K562 (cell line): Measurements from ENCODE around the gene TRIP6. TPM values are rescaled to one million over a fixed set of nuclear protein-coding genes. Genes with fewer than 3 reads are reported as not detected.

ENCODE experiments used
- ATAC-seq: fragments of 200-7000 bp; cut with Tn5 transposase; 3 replicates; pipeline ENCODE4 v1.9.1; 2020; ENCODE audit warnings: moderate library complexity
- BruUV-seq: library from RNA; stranded (reverse); fragments of 400-500 nt; replicated peaks from 2 replicates; lab custom pipeline; 2021; lab: Mats Ljungman, UMichigan
- CTCF ChIA-PET: fragments of 300-600 bp; formaldehyde crosslinking; extraction: SDS; loops from one replicate; lab custom pipeline; 2021; ENCODE audit warnings: low intra/inter-chr PET ratio; lab: Yijun Ruan, JAX
- POLR2A ChIA-PET: fragments of 300-600, 350-650 bp; sonication (Branson Sonifier 250); formaldehyde crosslinking; extraction: SDS; loops from one replicate; lab custom pipeline; 2021; ENCODE audit warnings: antibody characterized with exemption, inconsistent platforms; lab: Yijun Ruan, JAX
- DNase-seq, 4 experiments: peaks; one replicate each; pipeline versions ENCODE4 v3.0.0 to v3.0.0-alpha.2; 2011 to 2018; ENCODE audit warnings: low spot score in 3 of 4, mixed read lengths in 3 of 4; ENCODE audit errors: extremely low read depth in 1 of 4
- FAIRE-seq: peaks from 2 replicates; lab custom pipeline; 2011; peaks lifted over from hg19 to GRCh38; lab: Jason Lieb, UNC
- H2AFZ ChIP-seq: 2 replicates; pipeline ENCODE4 v1.6.0; 2011; ENCODE audit warnings: low read depth, low read length, control low read depth, inconsistent platforms
- H3K27ac ChIP-seq: fragments of 200-600 bp; 3 replicates; pipeline ENCODE4 v1.8.0; 2011; ENCODE audit warnings: low read depth, mild to moderate bottlenecking, control low read depth, inconsistent platforms, low read length, moderate library complexity, mixed read lengths; ENCODE audit errors: extremely low read depth
- H3K27me3 ChIP-seq, 2 experiments: fragments of 300-600 bp in 1 of 2; 2 replicates in 1 of 2; 3 replicates in 1 of 2; pipeline versions ENCODE4 v1.6.0 to v1.8.0; 2011; ENCODE audit warnings: inconsistent platforms in 2 of 2, low read length in 2 of 2, mild to moderate bottlenecking in 1 of 2, mixed read lengths in 1 of 2, moderate library complexity in 1 of 2; ENCODE audit not compliant: control insufficient read depth in 2 of 2, insufficient read depth in 2 of 2
- H3K36me3 ChIP-seq: fragments of 300-600 bp; 3 replicates; pipeline ENCODE4 v1.8.0; 2011; ENCODE audit warnings: mild to moderate bottlenecking, low read length, inconsistent platforms; ENCODE audit not compliant: control insufficient read depth, insufficient read depth
- H3K4me1 ChIP-seq, 2 experiments: fragments of 200-600 bp in 1 of 2; replicated peaks in 1 of 2; 2 replicates in 1 of 2; 3 replicates in 1 of 2; pipeline versions ENCODE4 v1.5.1 to v1.8.0; 2011; ENCODE audit warnings: inconsistent platforms in 2 of 2, low read length in 2 of 2, mild to moderate bottlenecking in 1 of 2, mixed read lengths in 1 of 2, moderate library complexity in 1 of 2; ENCODE audit not compliant: control insufficient read depth in 2 of 2, insufficient read depth in 2 of 2
- H3K4me2 ChIP-seq: 2 replicates; pipeline ENCODE4 v1.6.1; 2011; ENCODE audit warnings: low read length, control low read depth, inconsistent platforms, mixed read lengths; ENCODE audit not compliant: insufficient read depth
- H3K4me3 ChIP-seq: fragments of 200-600 bp; sonication (generic), shearing (Covaris generic); 2 replicates; pipeline ENCODE4 v1.5.1; 2016; ENCODE audit warnings: control low read depth, inconsistent platforms
- H3K79me2 ChIP-seq: fragments of 200-600 bp; 3 replicates; pipeline ENCODE4 v1.8.0; 2011; ENCODE audit warnings: low read length, inconsistent platforms; ENCODE audit not compliant: control insufficient read depth, insufficient read depth
- H3K9ac ChIP-seq, 2 experiments: 2 replicates each; pipeline versions ENCODE4 v1.6.0 to v1.6.1; 2011; ENCODE audit warnings: low read depth in 2 of 2, low read length in 2 of 2, control low read depth in 1 of 2, inconsistent platforms in 1 of 2, mild to moderate bottlenecking in 1 of 2, mixed read lengths in 1 of 2; ENCODE audit not compliant: insufficient read depth in 1 of 2
- H3K9me1 ChIP-seq: one replicate; pipeline ENCODE4 v1.6.0; 2011; ENCODE audit warnings: inconsistent platforms, mild to moderate bottlenecking, low read length, moderate library complexity; ENCODE audit not compliant: control insufficient read depth, insufficient read depth
- H3K9me3 ChIP-seq: replicated peaks from 2 replicates; pipeline ENCODE4 v1.5.1; 2011; ENCODE audit warnings: low read depth, low read length, inconsistent platforms; ENCODE audit not compliant: control insufficient read depth, insufficient read depth
- H4K20me1 ChIP-seq: replicated peaks from 2 replicates; pipeline ENCODE4 v1.6.1; 2011; ENCODE audit warnings: low read length, inconsistent platforms, mixed read lengths; ENCODE audit not compliant: control insufficient read depth, insufficient read depth
- KLF6 ChIP-seq: fragments of 250-450 bp; sonication (Bioruptor Pico); IDR thresholded peaks from 2 replicates; pipeline ENCODE4 v1.4.0; 2020; ENCODE audit warnings: mild to moderate bottlenecking, moderate library complexity, borderline replicate concordance
- MTA2 ChIP-seq: fragments of 450-650 bp; IDR thresholded peaks from 2 replicates; pipeline ENCODE4 v1.6.1; 2016; ENCODE audit warnings: low read depth
- PHB2 ChIP-seq: fragments of 450-650 bp; IDR thresholded peaks from 2 replicates; pipeline ENCODE4 v1.6.1; 2017; ENCODE audit warnings: low read depth
- POLR2A ChIP-seq: fragments of 450-650 bp; conservative IDR thresholded peaks from 2 replicates; pipeline ENCODE4 v1.6.1; 2016
- SMAD4 ChIP-seq: fragments of 250-450 bp; sonication (Bioruptor Pico); conservative IDR thresholded peaks from 2 replicates; pipeline ENCODE4 v1.8.0; 2021; ENCODE audit warnings: inconsistent platforms, mild to moderate bottlenecking, moderate library complexity
- ZNF511 ChIP-seq: sonication (generic); formaldehyde crosslinking; IDR thresholded peaks from 2 replicates; pipeline ENCODE4 v1.8.0; 2022; ENCODE audit warnings: mild to moderate bottlenecking, missing genetic modification reagents
- ZNF512 ChIP-seq: IDR thresholded peaks from 2 replicates; pipeline ENCODE4 v1.6.1; 2016; ENCODE audit warnings: missing genetic modification characterization, missing compliant biosample characterization
- WGBS: fragments of 100-300 bp; shearing (Covaris generic); methylation state at CpG from one replicate; pipeline ENCODE4 v1.1.6; 2016; ENCODE audit warnings: low coverage, mixed read lengths; ENCODE audit not compliant: insufficient coverage; ENCODE audit errors: missing lambda C conversion rate; 5-methylcytosine and 5-hydroxymethylcytosine counted together
- in situ Hi-C: fragments of 300-500 bp; cut with MboI; formaldehyde crosslinking; loops from 4 replicates; pipeline ENCODE4 v1.15.0; 2018; ENCODE audit warnings: inconsistent platforms, mixed read lengths
- intact Hi-C: fragments of 100-400 bp; cut with micrococcal nuclease; formaldehyde crosslinking; loops from 2 replicates; pipeline ENCODE4 v1.14.2; 2022
- polyA plus RNA-seq, 8 experiments: library from polyadenylated mRNA; depleted of rRNA in 4 of 8; stranded (reverse) in 5 of 8; unstranded in 3 of 8; fragments of >200 nt; fragmentation: Nextera tagmentation in 2 of 8; fragmentation: Illumina TruSeq in 1 of 8; extraction: Ambion mirVana in 2 of 8; extraction: Trizol in 1 of 8; gene quantifications; 2 replicates each; pipeline versions ENCODE4 v1.2.1 to v1.2.3, GENCODE V29; 2011 to 2014; ENCODE audit warnings: inconsistent platforms in 1 of 8, missing spikeins in 1 of 8
- total RNA-seq, 7 experiments: library from RNA; depleted of rRNA in 6 of 7; stranded (reverse); fragments of >200 nt in 6 of 7; fragmentation: Illumina TruSeq in 2 of 7; extraction: Trizol in 2 of 7; gene quantifications; 2 replicates each; pipeline versions ENCODE4 v1.2.1 to v1.2.3, GENCODE V29; 2011 to 2021; ENCODE audit warnings: low replicate concordance in 1 of 7
- TF ChIP-seq, protein P1 (sequence below), 2 experiments: fragments of 450-650 bp; IDR thresholded peaks; 2 replicates each; pipeline ENCODE4 v1.6.1; 2016
- TF ChIP-seq, protein P2 (sequence below): conservative IDR thresholded peaks from 2 replicates; pipeline ENCODE4 v1.6.1; 2011; ENCODE audit warnings: low read depth, mild to moderate bottlenecking, low read length; ENCODE audit not compliant: control insufficient read depth
- TF ChIP-seq, protein P3 (sequence below): fragments of 250-450 bp; sonication (Bioruptor Pico); IDR thresholded peaks from 2 replicates; pipeline ENCODE4 v1.8.0; 2021; ENCODE audit warnings: moderate library complexity, mild to moderate bottlenecking, inconsistent platforms
- TF ChIP-seq, protein P4 (sequence below), 2 experiments: fragments of 450-650 bp in 1 of 2; IDR thresholded peaks; 2 replicates each; pipeline ENCODE4 v1.6.1; 2011 to 2017; ENCODE audit warnings: low read depth in 2 of 2, antibody characterized with exemption in 1 of 2, borderline replicate concordance in 1 of 2, low read length in 1 of 2, mild to moderate bottlenecking in 1 of 2, mixed read lengths in 1 of 2; ENCODE audit not compliant: control insufficient read depth in 1 of 2

The TRIP6 gene
- total and polyA plus RNA-seq, 9 of the 15 experiments (the other 6 are each of a cell fraction or from before 2014, with no cell fraction given) = 5.9 to 141 (median 54.0) TPM

DNA sequence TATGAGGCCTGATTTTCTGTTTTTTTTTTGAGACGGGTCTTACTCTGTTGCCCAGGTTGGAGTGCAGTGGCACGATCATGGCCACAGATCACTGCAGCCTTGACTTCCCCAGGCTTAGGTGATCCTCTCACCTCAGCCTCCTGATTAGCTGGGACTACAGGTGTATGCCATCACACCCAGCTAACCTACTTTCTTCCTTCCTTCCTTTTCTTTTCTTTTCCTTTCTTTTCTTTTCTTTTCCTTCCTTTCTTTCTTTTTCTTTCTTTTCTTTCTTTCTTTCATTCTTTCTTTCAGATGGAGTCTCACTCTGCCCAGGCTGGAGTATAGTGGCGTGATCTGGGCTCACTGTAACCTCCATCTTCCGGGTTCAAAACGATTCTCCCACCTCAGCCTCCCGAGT, 11.5 kb downstream of the TRIP6 start:
- H3K27me3 ChIP-seq = no peaks in the 10 kb centered on the region
- no peak overlapping the region for H3K4me3 ChIP-seq
- 84% methylated on average over 6 of the region's 6 CpGs for WGBS
- peaks cover 90% of the 10 kb centered on the region for H3K36me3 ChIP-seq
- no peak overlapping the region for H3K9ac ChIP-seq
- ChIA-PET CTCF (no interaction called here), POLR2A (interaction anchor here (0.6 to 6.2 kb wide), 3 partner anchors 9 to 260 kb away, joined by 4 to 144 read pairs (median 6); partner anchors contain the start of genes TRIP6 and UFSP1)
- H3K4me1 ChIP-seq = peaks cover 20 to 48% of the 10 kb centered on the region in 2 experiments; a peak in 4 of 5 replicates
- H3K9me3 ChIP-seq = no peaks in the 10 kb centered on the region
- in situ Hi-C loops = no loop called here
- H4K20me1 ChIP-seq = peaks cover 18% of the 10 kb centered on the region; the same call in 1 of the 2 replicates
- BruUV-seq = no TSS peak
- intact Hi-C loops = no loop called here
- no peak overlapping the region for H2AFZ ChIP-seq
- DNase-seq (no peak), ATAC-seq (no peak), FAIRE-seq (no peak)
- no peak overlapping the region for H3K4me2 ChIP-seq
- peaks cover 82% of the 10 kb centered on the region for H3K79me2 ChIP-seq
- peaks cover 4% of the 10 kb centered on the region for H3K9me1 ChIP-seq
- H3K27ac ChIP-seq = no peak overlapping the region
- TF ChIP-seq ZNF511 (CRISPR knock-in tag) (no peak), PHB2 (0 out of 2 replicates have a peak, but pooled peaks have one; percentile 10), POLR2A (peak; percentile 43; the same call in 1 of the 2 replicates), KLF6 (CRISPR knock-in tag) (no peak), MTA2 (no peak), SMAD4 (CRISPR knock-in tag) (no peak), ZNF512 (tag) (peak; percentile 53; the same call in 1 of the 2 replicates)
- TF ChIP-seq, protein P1, sequence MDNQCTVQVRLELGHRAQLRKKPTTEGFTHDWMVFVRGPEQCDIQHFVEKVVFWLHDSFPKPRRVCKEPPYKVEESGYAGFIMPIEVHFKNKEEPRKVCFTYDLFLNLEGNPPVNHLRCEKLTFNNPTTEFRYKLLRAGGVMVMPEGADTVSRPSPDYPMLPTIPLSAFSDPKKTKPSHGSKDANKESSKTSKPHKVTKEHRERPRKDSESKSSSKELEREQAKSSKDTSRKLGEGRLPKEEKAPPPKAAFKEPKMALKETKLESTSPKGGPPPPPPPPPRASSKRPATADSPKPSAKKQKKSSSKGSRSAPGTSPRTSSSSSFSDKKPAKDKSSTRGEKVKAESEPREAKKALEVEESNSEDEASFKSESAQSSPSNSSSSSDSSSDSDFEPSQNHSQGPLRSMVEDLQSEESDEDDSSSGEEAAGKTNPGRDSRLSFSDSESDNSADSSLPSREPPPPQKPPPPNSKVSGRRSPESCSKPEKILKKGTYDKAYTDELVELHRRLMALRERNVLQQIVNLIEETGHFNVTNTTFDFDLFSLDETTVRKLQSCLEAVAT (IDR thresholded peaks at IDR 0.05) = 0 out of 4 replicates have a peak, but pooled peaks of 1 of the 2 experiments have one; percentile 16
- TF ChIP-seq, protein P2, sequence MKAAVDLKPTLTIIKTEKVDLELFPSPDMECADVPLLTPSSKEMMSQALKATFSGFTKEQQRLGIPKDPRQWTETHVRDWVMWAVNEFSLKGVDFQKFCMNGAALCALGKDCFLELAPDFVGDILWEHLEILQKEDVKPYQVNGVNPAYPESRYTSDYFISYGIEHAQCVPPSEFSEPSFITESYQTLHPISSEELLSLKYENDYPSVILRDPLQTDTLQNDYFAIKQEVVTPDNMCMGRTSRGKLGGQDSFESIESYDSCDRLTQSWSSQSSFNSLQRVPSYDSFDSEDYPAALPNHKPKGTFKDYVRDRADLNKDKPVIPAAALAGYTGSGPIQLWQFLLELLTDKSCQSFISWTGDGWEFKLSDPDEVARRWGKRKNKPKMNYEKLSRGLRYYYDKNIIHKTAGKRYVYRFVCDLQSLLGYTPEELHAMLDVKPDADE = no peak
- TF ChIP-seq, protein P3, sequence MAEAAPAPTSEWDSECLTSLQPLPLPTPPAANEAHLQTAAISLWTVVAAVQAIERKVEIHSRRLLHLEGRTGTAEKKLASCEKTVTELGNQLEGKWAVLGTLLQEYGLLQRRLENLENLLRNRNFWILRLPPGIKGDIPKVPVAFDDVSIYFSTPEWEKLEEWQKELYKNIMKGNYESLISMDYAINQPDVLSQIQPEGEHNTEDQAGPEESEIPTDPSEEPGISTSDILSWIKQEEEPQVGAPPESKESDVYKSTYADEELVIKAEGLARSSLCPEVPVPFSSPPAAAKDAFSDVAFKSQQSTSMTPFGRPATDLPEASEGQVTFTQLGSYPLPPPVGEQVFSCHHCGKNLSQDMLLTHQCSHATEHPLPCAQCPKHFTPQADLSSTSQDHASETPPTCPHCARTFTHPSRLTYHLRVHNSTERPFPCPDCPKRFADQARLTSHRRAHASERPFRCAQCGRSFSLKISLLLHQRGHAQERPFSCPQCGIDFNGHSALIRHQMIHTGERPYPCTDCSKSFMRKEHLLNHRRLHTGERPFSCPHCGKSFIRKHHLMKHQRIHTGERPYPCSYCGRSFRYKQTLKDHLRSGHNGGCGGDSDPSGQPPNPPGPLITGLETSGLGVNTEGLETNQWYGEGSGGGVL (CRISPR knock-in tag) = no peak
- TF ChIP-seq, protein P4, sequence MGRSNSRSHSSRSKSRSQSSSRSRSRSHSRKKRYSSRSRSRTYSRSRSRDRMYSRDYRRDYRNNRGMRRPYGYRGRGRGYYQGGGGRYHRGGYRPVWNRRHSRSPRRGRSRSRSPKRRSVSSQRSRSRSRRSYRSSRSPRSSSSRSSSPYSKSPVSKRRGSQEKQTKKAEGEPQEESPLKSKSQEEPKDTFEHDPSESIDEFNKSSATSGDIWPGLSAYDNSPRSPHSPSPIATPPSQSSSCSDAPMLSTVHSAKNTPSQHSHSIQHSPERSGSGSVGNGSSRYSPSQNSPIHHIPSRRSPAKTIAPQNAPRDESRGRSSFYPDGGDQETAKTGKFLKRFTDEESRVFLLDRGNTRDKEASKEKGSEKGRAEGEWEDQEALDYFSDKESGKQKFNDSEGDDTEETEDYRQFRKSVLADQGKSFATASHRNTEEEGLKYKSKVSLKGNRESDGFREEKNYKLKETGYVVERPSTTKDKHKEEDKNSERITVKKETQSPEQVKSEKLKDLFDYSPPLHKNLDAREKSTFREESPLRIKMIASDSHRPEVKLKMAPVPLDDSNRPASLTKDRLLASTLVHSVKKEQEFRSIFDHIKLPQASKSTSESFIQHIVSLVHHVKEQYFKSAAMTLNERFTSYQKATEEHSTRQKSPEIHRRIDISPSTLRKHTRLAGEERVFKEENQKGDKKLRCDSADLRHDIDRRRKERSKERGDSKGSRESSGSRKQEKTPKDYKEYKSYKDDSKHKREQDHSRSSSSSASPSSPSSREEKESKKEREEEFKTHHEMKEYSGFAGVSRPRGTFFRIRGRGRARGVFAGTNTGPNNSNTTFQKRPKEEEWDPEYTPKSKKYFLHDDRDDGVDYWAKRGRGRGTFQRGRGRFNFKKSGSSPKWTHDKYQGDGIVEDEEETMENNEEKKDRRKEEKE (IDR thresholded peaks at IDR 0.05; ENCODE audit: borderline replicate concordance in 1 of 2, control insufficient read depth in 1 of 2, low read depth in 2 of 2, low read length in 1 of 2) = 0 out of 4 replicates have a peak, but pooled peaks of 1 of the 2 experiments have one; percentile 28
